ENCODE results near the gene TPBG. TPM values are rescaled to one million over a fixed set of nuclear protein-coding genes. Genes with fewer than 3 reads are reported as not detected.

The TPBG gene
- total and polyA plus RNA-seq, 2 of the 4 experiments (the other 2 are of a cell fraction): 19.7 to 71.7 TPM

- no peak overlapping the region for H4K8ac ChIP-seq (ENCODE audit: low read depth in 2 of 2, low read length in 2 of 2)
- no peak overlapping the region for H2BK20ac ChIP-seq (ENCODE audit: low read depth, low read length)
- H3K4ac ChIP-seq (ENCODE audit: low read depth, low read length): no peak overlapping the region
- H3K4me1 ChIP-seq (ENCODE audit: control insufficient read depth, insufficient read depth, low read length): peaks cover 4% of the 10 kb centered on the region; the same call in 1 of the 2 replicates
- no peak overlapping the region for H4K91ac ChIP-seq (ENCODE audit: insufficient read depth, low read depth, low read length)
- H3K4me3 ChIP-seq (ENCODE audit: insufficient read depth, low read depth, low read length): no peak overlapping the region
- H3K56ac ChIP-seq (ENCODE audit: extremely low read depth, insufficient read depth, low read length): no peak overlapping the region
- POLR2A ChIA-PET (ENCODE audit: unreplicated experiment): no interaction called here
- no peak overlapping the region for H3K9ac ChIP-seq (ENCODE audit: low read depth, low read length)
- no peaks in the 10 kb centered on the region for H3K27me3 ChIP-seq (ENCODE audit: control insufficient read depth, insufficient read depth, low read length)
- no peaks in the 10 kb centered on the region for H3K36me3 ChIP-seq (ENCODE audit: control insufficient read depth, insufficient read depth, low read length)
- no peak overlapping the region for H3K18ac ChIP-seq (ENCODE audit: low read depth, low read length)
- intact Hi-C loops (cut with micrococcal nuclease) (no loop called here), dilution Hi-C loops (cut with HindIII; ENCODE audit: low sequenced_read_pairs, unreplicated experiment) (no loop called here), in situ Hi-C loops (cut with MboI; ENCODE audit: low sequenced_read_pairs) (no loop called here)
- no peak overlapping the region for H3K14ac ChIP-seq (replicated peaks; ENCODE audit: low read depth, low read length)
- no TSS peak for BruUV-seq (replicated peaks)
- no peak overlapping the region for H3K23ac ChIP-seq (ENCODE audit: low read depth, low read length)
- no peak overlapping the region for H3K4me2 ChIP-seq (ENCODE audit: low read depth, low read length)
- H3K9me3 ChIP-seq (ENCODE audit: control insufficient read depth, insufficient read depth, low read length): no peaks in the 10 kb centered on the region
- H2BK15ac ChIP-seq (ENCODE audit: low read depth, low read length): no peak overlapping the region
- H3K79me1 ChIP-seq (ENCODE audit: low read depth in 1 of 2, low read length in 2 of 2): peaks cover 3 to 10% of the 10 kb centered on the region in 2 experiments; a peak in 2 of 4 replicates
- H3K9me1 ChIP-seq (ENCODE audit: insufficient read depth, low read length): no peaks in the 10 kb centered on the region
- no CpG with 5 or more reads among the region's 3 CpGs for WGBS, 2 experiments (ENCODE audit: extremely low coverage in 2 of 2, insufficient read length in 1 of 2)
- CTCF ChIA-PET: no interaction called here
- H2AK5ac ChIP-seq (ENCODE audit: low read depth, low read length): no peak overlapping the region
- no peak overlapping the region for H4K5ac ChIP-seq (ENCODE audit: low read depth, low read length)
- ATAC-seq (ENCODE audit: low read depth): peak; percentile 42
- H2AFZ ChIP-seq (replicated peaks; ENCODE audit: low read length, poor library complexity): no peak overlapping the region
- H2BK120ac ChIP-seq (ENCODE audit: low read depth, low read length): no peak overlapping the region
- no peak overlapping the region for H2AK9ac ChIP-seq (replicated peaks; ENCODE audit: low read depth, low read length, poor library complexity)
- no peak overlapping the region for H3K27ac ChIP-seq (ENCODE audit: insufficient read depth, low read length)
- no peak for TF ChIP-seq MXI1 (IDR thresholded peaks at IDR 0.05; ENCODE audit: borderline replicate concordance, low read depth, low read length)
- TF ChIP-seq USF2 (IDR thresholded peaks at IDR 0.05; ENCODE audit: low read depth, low read length): no peak
- TF ChIP-seq RFX5 (IDR thresholded peaks at IDR 0.05; ENCODE audit: low read depth, low read length): no peak
- no peak for DNase-seq
- no peaks in the 10 kb centered on the region for H4K20me1 ChIP-seq (ENCODE audit: insufficient read depth, low read length)
- no peak overlapping the region for H2BK5ac ChIP-seq (ENCODE audit: low read depth, low read length, poor library complexity, severe bottlenecking)
Observed at GRCh38 chr6:82385102-82385501, 21.5 kb downstream of the TPBG start.
